ENCODE results near the gene FLOT2. TPM values are rescaled to one million over a fixed set of nuclear protein-coding genes. Genes with fewer than 3 reads are reported as not detected.

The FLOT2 gene
- total RNA-seq, 4 donors from 2014 or later, result 60.2 to 94.8 (median 86.0) TPM

GRCh38 chr17:28887871-28888471, 9.6 kb downstream of the FLOT2 start:
- no peak overlapping the region for H3K27ac ChIP-seq (replicated peaks in 1 of 4)
- no peak overlapping the region for H3K4me3 ChIP-seq
- WGBS, result 84% methylated on average over 10 of the region's 12 CpGs
- TF ChIP-seq POLR2AphosphoS5 (IDR thresholded peaks at IDR 0.05) (no peak), CTCF (IDR thresholded peaks at IDR 0.05) (no peak), EP300 (IDR thresholded peaks at IDR 0.05) (no peak), POLR2A (IDR thresholded peaks at IDR 0.05; ENCODE audit: low read depth) (no peak)
- no peaks in the 10 kb centered on the region for H3K27me3 ChIP-seq
- intact Hi-C loops (cut with DNase I), result no loop called here
- no peak for DNase-seq (ENCODE audit: extremely low spot score)
- peaks cover 12 to 73% (median 50%) of the 10 kb centered on the region in 4 donors for H3K36me3 ChIP-seq
- no peaks in the 10 kb centered on the region for H3K9me3 ChIP-seq
- H3K4me1 ChIP-seq, result peaks cover 17 to 36% (median 33%) of the 10 kb centered on the region in 4 donors

GRCh38 chr17:28885951-28886350, 11.6 kb downstream of the FLOT2 start:
- H3K27me3 ChIP-seq, result no peaks in the 10 kb centered on the region
- WGBS, result 91% methylated on average over 4 of the region's 10 CpGs
- H3K27ac ChIP-seq (replicated peaks in 1 of 4), result no peak overlapping the region
- no peak for TF ChIP-seq POLR2A (IDR thresholded peaks at IDR 0.05; ENCODE audit: low read depth)
- no peak for TF ChIP-seq POLR2AphosphoS5 (IDR thresholded peaks at IDR 0.05)
- no peak for TF ChIP-seq EP300 (IDR thresholded peaks at IDR 0.05)
- no peak for TF ChIP-seq CTCF (IDR thresholded peaks at IDR 0.05)
- H3K4me1 ChIP-seq, result peaks cover 4 to 19% (median 15%) of the 10 kb centered on the region in 4 donors
- no peak overlapping the region for H3K4me3 ChIP-seq
- peaks cover 28 to 86% (median 68%) of the 10 kb centered on the region in 4 donors for H3K36me3 ChIP-seq
- no peak for DNase-seq (ENCODE audit: extremely low spot score)
- no peaks in the 10 kb centered on the region for H3K9me3 ChIP-seq
- intact Hi-C loops (cut with DNase I), result no loop called here

GRCh38 chr17:28885363-28885762, 12.2 kb downstream of the FLOT2 start:
- Histone ChIP-seq H3K27ac (replicated peaks in 1 of 4) (no peak overlapping the region), H3K36me3 (peaks cover 31 to 86% (median 74%) of the 10 kb centered on the region in 4 donors), H3K27me3 (no peaks in the 10 kb centered on the region), H3K4me3 (no peak overlapping the region), H3K9me3 (no peaks in the 10 kb centered on the region), H3K4me1 (peaks cover 4 to 14% (median 9%) of the 10 kb centered on the region in 4 donors)
- no peak for DNase-seq (ENCODE audit: extremely low spot score)
- intact Hi-C loops (cut with DNase I), result no loop called here
- no peak for TF ChIP-seq EP300 (IDR thresholded peaks at IDR 0.05)
- no peak for TF ChIP-seq CTCF (IDR thresholded peaks at IDR 0.05)
- no peak for TF ChIP-seq POLR2A (IDR thresholded peaks at IDR 0.05; ENCODE audit: low read depth)
- no peak for TF ChIP-seq POLR2AphosphoS5 (IDR thresholded peaks at IDR 0.05)
- 89% methylated on average over 4 of the region's 4 CpGs for WGBS

GRCh38 chr17:28883967-28884702, 13.4 kb downstream of the FLOT2 start:
- DNase-seq (ENCODE audit: extremely low spot score), result no peak
- Histone ChIP-seq H3K4me1 (peaks cover 0 to 1% (median 0%) of the 10 kb centered on the region in 4 donors), H3K27ac (replicated peaks in 1 of 4) (no peak overlapping the region), H3K4me3 (no peak overlapping the region), H3K27me3 (no peaks in the 10 kb centered on the region), H3K9me3 (no peaks in the 10 kb centered on the region), H3K36me3 (peaks cover 40 to 98% (median 86%) of the 10 kb centered on the region in 4 donors)
- intact Hi-C loops (cut with DNase I), result no loop called here
- 88% methylated on average over 19 of the region's 27 CpGs for WGBS
- no peak for TF ChIP-seq POLR2A (IDR thresholded peaks at IDR 0.05; ENCODE audit: low read depth)
- TF ChIP-seq POLR2AphosphoS5 (IDR thresholded peaks at IDR 0.05), result no peak
- TF ChIP-seq CTCF (IDR thresholded peaks at IDR 0.05), result no peak
- no peak for TF ChIP-seq EP300 (IDR thresholded peaks at IDR 0.05)
